ENCODE measurements around the gene TRIO.

TRIO gene

DNA sequence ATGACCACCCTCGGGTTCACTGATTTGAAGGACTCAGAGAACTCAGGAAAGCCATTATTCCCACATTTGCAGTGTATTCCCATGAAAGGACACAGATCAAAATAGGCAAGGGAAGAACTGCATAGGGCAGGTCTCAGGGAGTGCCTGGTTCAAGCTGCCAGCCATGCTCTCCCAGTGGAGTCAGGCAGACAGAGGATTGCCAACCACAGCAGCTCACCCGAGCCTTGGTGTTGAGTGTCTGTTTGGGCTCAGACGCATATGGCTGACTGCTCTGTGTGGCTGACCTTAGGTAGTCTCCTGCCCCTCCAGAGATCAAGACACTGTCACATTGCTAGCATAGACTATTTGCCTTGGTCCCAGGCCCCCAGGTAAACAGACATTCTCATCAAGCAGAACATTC is 322.6 kb downstream of the TRIO start:
- Histone ChIP-seq H3K4ac (ENCODE audit: low read length) (no peak overlapping the region), H4K91ac (ENCODE audit: low read depth, low read length, poor library complexity) (no peak overlapping the region), H2BK5ac (ENCODE audit: low read length) (no peak overlapping the region), H3K4me3 (ENCODE audit: low read length in 2 of 2) (no peak overlapping the region), H4K8ac (ENCODE audit: low read depth, low read length) (no peak overlapping the region), H2BK12ac (ENCODE audit: low read length) (no peak overlapping the region), H2AFZ (ENCODE audit: low read length) (no peak overlapping the region), H3K9me3 (replicated peaks in 1 of 2; ENCODE audit: control insufficient read depth in 2 of 2, insufficient read depth in 1 of 2, low read depth in 1 of 2, low read length in 2 of 2) (no peaks in the 10 kb centered on the region), H3K23ac (ENCODE audit: low read depth, low read length, poor library complexity) (no peak overlapping the region), H3K14ac (ENCODE audit: low read length) (no peak overlapping the region), H3K79me1 (ENCODE audit: low read depth, low read length) (peaks cover 2% of the 10 kb centered on the region), H3K27ac (replicated peaks; ENCODE audit: low read length) (no peak overlapping the region), H3K4me2 (ENCODE audit: insufficient read depth, low read length, poor library complexity, severe bottlenecking) (no peak overlapping the region), H3K4me1 (ENCODE audit: control insufficient read depth in 2 of 2, insufficient read depth in 1 of 2, low read depth in 1 of 2, low read length in 2 of 2) (peaks cover 0 to 5% of the 10 kb centered on the region in 2 donors), H2BK120ac (ENCODE audit: low read depth, low read length) (no peak overlapping the region), H3K36me3 (replicated peaks in 1 of 2; ENCODE audit: control insufficient read depth in 2 of 2, insufficient read depth in 2 of 2, low read length in 2 of 2) (peaks cover 26 to 95% of the 10 kb centered on the region in 2 donors), H3K18ac (ENCODE audit: low read length) (peak overlapping the region; percentile 11), H2AK5ac (ENCODE audit: low read depth, low read length) (no peak overlapping the region), H3K27me3 (ENCODE audit: control insufficient read depth in 3 of 3, insufficient read depth in 3 of 3, low read depth in 1 of 3, low read length in 3 of 3) (no peaks in the 10 kb centered on the region), H3K9ac (ENCODE audit: low read depth, low read length, poor library complexity) (no peak overlapping the region), H2BK15ac (ENCODE audit: low read length) (no peak overlapping the region)
- DNase-seq (ENCODE audit: low spot score) = no peak
- WGBS, 2 donors (ENCODE audit: extremely low coverage in 2 of 2, insufficient read length in 2 of 2, insufficient replicate concordance in 1 of 2) = no CpG with 5 or more reads among the region's 3 CpGs

DNA sequence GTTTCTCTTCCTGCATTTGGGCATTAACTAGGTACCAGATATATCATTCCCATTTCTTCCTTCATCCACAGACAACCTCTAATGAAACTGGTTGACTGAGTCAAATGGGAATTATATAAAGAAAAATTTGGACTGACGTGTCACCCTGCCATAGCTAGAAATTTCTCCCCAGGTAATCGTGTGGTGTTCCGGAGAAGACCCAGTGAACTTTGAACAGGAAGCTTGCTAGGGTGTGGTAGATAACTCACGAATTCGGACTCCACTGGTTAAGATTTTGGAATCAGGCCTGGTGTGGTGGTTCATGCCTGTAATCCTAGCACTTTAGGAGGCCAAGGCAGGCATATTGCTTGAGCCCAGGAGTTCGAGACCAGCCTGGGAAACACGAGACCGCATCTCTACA is 324.1 kb downstream of the TRIO start:
- Histone ChIP-seq H2AK5ac (ENCODE audit: low read depth, low read length) (no peak overlapping the region), H3K36me3 (replicated peaks in 1 of 2; ENCODE audit: control insufficient read depth in 2 of 2, insufficient read depth in 2 of 2, low read length in 2 of 2) (peaks cover 23 to 95% of the 10 kb centered on the region in 2 donors), H3K4me2 (ENCODE audit: insufficient read depth, low read length, poor library complexity, severe bottlenecking) (no peak overlapping the region), H4K8ac (ENCODE audit: low read depth, low read length) (no peak overlapping the region), H3K9me3 (replicated peaks in 1 of 2; ENCODE audit: control insufficient read depth in 2 of 2, insufficient read depth in 1 of 2, low read depth in 1 of 2, low read length in 2 of 2) (no peaks in the 10 kb centered on the region), H2BK12ac (ENCODE audit: low read length) (no peak overlapping the region), H3K4me3 (ENCODE audit: low read length in 2 of 2) (no peak overlapping the region), H3K79me1 (ENCODE audit: low read depth, low read length) (peaks cover 2% of the 10 kb centered on the region), H3K4me1 (ENCODE audit: control insufficient read depth in 2 of 2, insufficient read depth in 1 of 2, low read depth in 1 of 2, low read length in 2 of 2) (peaks cover 0 to 5% of the 10 kb centered on the region in 2 donors), H2BK15ac (ENCODE audit: low read length) (no peak overlapping the region), H2AFZ (ENCODE audit: low read length) (no peak overlapping the region), H3K18ac (ENCODE audit: low read length) (no peak overlapping the region), H3K4ac (ENCODE audit: low read length) (no peak overlapping the region), H3K23ac (ENCODE audit: low read depth, low read length, poor library complexity) (no peak overlapping the region), H3K27me3 (ENCODE audit: control insufficient read depth in 3 of 3, insufficient read depth in 3 of 3, low read depth in 1 of 3, low read length in 3 of 3) (no peaks in the 10 kb centered on the region), H3K14ac (ENCODE audit: low read length) (no peak overlapping the region), H3K9ac (ENCODE audit: low read depth, low read length, poor library complexity) (no peak overlapping the region), H4K91ac (ENCODE audit: low read depth, low read length, poor library complexity) (no peak overlapping the region), H3K27ac (replicated peaks; ENCODE audit: low read length) (no peak overlapping the region), H2BK120ac (ENCODE audit: low read depth, low read length) (no peak overlapping the region), H2BK5ac (ENCODE audit: low read length) (no peak overlapping the region)
- DNase-seq (ENCODE audit: low spot score) = no peak
- WGBS, 2 donors (ENCODE audit: extremely low coverage in 2 of 2, insufficient read length in 2 of 2, insufficient replicate concordance in 1 of 2) = no CpG with 5 or more reads among the region's 8 CpGs

DNA sequence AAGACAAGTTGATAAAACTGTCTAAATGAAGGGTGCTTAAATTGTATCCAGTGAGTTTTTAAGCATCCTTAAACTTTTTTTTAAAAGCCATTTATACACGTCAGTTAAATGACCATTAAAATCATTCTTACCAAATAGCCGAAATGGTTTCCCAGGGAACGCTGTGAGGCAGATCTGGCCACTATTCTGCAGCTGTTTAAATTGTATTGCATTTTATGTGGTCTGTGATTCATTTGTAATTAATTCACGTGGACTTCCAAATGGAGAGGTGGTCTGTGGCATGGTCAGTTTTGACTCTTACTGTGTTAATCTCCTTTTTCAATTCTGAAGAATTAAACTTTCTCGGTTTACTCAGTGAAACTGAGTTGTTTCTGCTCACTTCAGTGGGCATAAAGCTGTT is 324.7 kb downstream of the TRIO start:
- H3K9ac ChIP-seq (ENCODE audit: low read depth, low read length, poor library complexity) = no peak overlapping the region
- H3K4me2 ChIP-seq (ENCODE audit: insufficient read depth, low read length, poor library complexity, severe bottlenecking) = no peak overlapping the region
- no peak overlapping the region for H3K4ac ChIP-seq (ENCODE audit: low read length)
- no peak overlapping the region for H3K18ac ChIP-seq (ENCODE audit: low read length)
- H4K8ac ChIP-seq (ENCODE audit: low read depth, low read length) = no peak overlapping the region
- H3K4me1 ChIP-seq (ENCODE audit: control insufficient read depth in 2 of 2, insufficient read depth in 1 of 2, low read depth in 1 of 2, low read length in 2 of 2) = peaks cover 0 to 5% of the 10 kb centered on the region in 2 donors
- no peaks in the 10 kb centered on the region for H3K9me3 ChIP-seq (replicated peaks in 1 of 2; ENCODE audit: control insufficient read depth in 2 of 2, insufficient read depth in 1 of 2, low read depth in 1 of 2, low read length in 2 of 2)
- H3K36me3 ChIP-seq (replicated peaks in 1 of 2; ENCODE audit: control insufficient read depth in 2 of 2, insufficient read depth in 2 of 2, low read length in 2 of 2) = peaks cover 17 to 95% of the 10 kb centered on the region in 2 donors
- H2BK5ac ChIP-seq (ENCODE audit: low read length) = no peak overlapping the region
- no peak for DNase-seq (ENCODE audit: low spot score)
- no peak overlapping the region for H2BK120ac ChIP-seq (ENCODE audit: low read depth, low read length)
- no peak overlapping the region for H2AFZ ChIP-seq (ENCODE audit: low read length)
- H2BK15ac ChIP-seq (ENCODE audit: low read length) = no peak overlapping the region
- H3K79me1 ChIP-seq (ENCODE audit: low read depth, low read length) = no peaks in the 10 kb centered on the region
- H3K27me3 ChIP-seq (ENCODE audit: control insufficient read depth in 3 of 3, insufficient read depth in 3 of 3, low read depth in 1 of 3, low read length in 3 of 3) = no peaks in the 10 kb centered on the region
- no peak overlapping the region for H2BK12ac ChIP-seq (ENCODE audit: low read length)
- no peak overlapping the region for H3K23ac ChIP-seq (ENCODE audit: low read depth, low read length, poor library complexity)
- H2AK5ac ChIP-seq (ENCODE audit: low read depth, low read length) = no peak overlapping the region
- H3K4me3 ChIP-seq (ENCODE audit: low read length in 2 of 2) = no peak overlapping the region
- H3K27ac ChIP-seq (replicated peaks; ENCODE audit: low read length) = no peak overlapping the region
- H4K91ac ChIP-seq (ENCODE audit: low read depth, low read length, poor library complexity) = no peak overlapping the region
- WGBS, 2 donors (ENCODE audit: extremely low coverage in 2 of 2, insufficient read length in 2 of 2, insufficient replicate concordance in 1 of 2) = no CpG with 5 or more reads among the region's 5 CpGs
- H3K14ac ChIP-seq (ENCODE audit: low read length) = no peak overlapping the region

DNA sequence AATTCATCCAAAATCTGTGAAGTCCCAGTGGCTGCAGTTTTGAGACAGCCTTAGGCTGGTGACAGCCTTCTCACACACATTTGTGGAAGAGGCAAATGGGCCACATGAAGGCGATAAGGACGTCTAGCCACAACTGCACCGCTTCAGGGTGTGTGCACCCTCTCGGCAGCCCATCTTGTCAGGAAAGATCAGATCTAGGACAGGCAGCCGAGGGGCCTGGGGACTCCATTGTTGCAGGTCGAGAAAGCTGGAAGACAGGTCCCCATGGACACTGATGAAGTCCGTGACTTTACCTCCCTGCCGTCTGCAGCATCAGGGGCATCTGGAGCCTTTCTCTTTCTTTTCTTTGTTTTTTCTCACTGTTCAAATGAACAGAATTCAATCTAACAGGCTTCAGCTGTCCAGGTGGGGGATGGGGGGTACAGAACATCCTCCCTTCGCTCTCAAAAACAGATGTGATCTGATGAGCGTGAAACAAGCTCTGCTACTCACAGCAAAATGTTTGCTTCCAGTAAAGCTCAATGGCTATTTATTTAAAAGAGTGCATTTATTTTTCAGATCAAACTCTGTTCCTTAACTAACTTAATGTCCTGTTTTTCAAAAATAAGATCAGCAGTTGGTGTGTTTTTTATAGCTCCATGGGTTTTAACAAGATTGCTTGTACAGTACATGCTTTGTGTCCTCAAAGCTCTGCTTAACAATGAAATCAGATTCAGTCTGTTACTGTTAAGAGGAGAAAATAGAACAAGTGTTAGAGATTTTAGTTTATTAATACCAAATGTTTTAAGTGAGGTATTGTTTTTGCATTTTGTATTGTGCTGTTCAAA is 326.6 kb downstream of the TRIO start:
- Histone ChIP-seq H3K9me3 (replicated peaks in 1 of 2; ENCODE audit: control insufficient read depth in 2 of 2, insufficient read depth in 1 of 2, low read depth in 1 of 2, low read length in 2 of 2) (no peaks in the 10 kb centered on the region), H3K18ac (ENCODE audit: low read length) (no peak overlapping the region), H2BK5ac (ENCODE audit: low read length) (no peak overlapping the region), H3K23ac (ENCODE audit: low read depth, low read length, poor library complexity) (no peak overlapping the region), H3K27ac (replicated peaks; ENCODE audit: low read length) (no peak overlapping the region), H3K27me3 (ENCODE audit: control insufficient read depth in 3 of 3, insufficient read depth in 3 of 3, low read depth in 1 of 3, low read length in 3 of 3) (no peaks in the 10 kb centered on the region), H2BK120ac (ENCODE audit: low read depth, low read length) (no peak overlapping the region), H4K8ac (ENCODE audit: low read depth, low read length) (no peak overlapping the region), H2AK5ac (ENCODE audit: low read depth, low read length) (no peak overlapping the region), H3K14ac (ENCODE audit: low read length) (no peak overlapping the region), H3K4ac (ENCODE audit: low read length) (no peak overlapping the region), H3K79me1 (ENCODE audit: low read depth, low read length) (no peaks in the 10 kb centered on the region), H2AFZ (ENCODE audit: low read length) (no peak overlapping the region), H4K91ac (ENCODE audit: low read depth, low read length, poor library complexity) (no peak overlapping the region), H3K9ac (ENCODE audit: low read depth, low read length, poor library complexity) (no peak overlapping the region), H3K36me3 (replicated peaks in 1 of 2; ENCODE audit: control insufficient read depth in 2 of 2, insufficient read depth in 2 of 2, low read length in 2 of 2) (peaks cover 14 to 95% of the 10 kb centered on the region in 2 donors), H2BK12ac (ENCODE audit: low read length) (no peak overlapping the region), H2BK15ac (ENCODE audit: low read length) (no peak overlapping the region), H3K4me1 (ENCODE audit: control insufficient read depth in 2 of 2, insufficient read depth in 1 of 2, low read depth in 1 of 2, low read length in 2 of 2) (peaks cover 0 to 3% of the 10 kb centered on the region in 2 donors), H3K4me3 (ENCODE audit: low read length in 2 of 2) (no peak overlapping the region), H3K4me2 (ENCODE audit: insufficient read depth, low read length, poor library complexity, severe bottlenecking) (no peak overlapping the region)
- no peak for DNase-seq (ENCODE audit: low spot score)
- no CpG with 5 or more reads among the region's 10 CpGs for WGBS, 2 donors (ENCODE audit: extremely low coverage in 2 of 2, insufficient read length in 2 of 2, insufficient replicate concordance in 1 of 2)

All from neuronal stem cell (in vitro differentiated cells).